HepG2 (cell line): ENCODE data around the gene BORCS5. TPM values are rescaled to one million over a fixed set of nuclear protein-coding genes. Genes with fewer than 3 reads are reported as not detected.

Source experiments
- ARNT ChIP-seq: fragments of 450-650 bp; IDR thresholded peaks from 2 replicates; pipeline ENCODE4 v1.6.1; 2017
- ATF7 ChIP-seq, 2 experiments: fragments of 450-650 bp in 1 of 2; sonication (generic) in 1 of 2; formaldehyde crosslinking in 1 of 2; IDR thresholded peaks; 2 replicates each; pipeline versions ENCODE4 v1.4.0 to v1.6.1; 2016 to 2020; ENCODE audit warnings: antibody characterized with exemption in 1 of 2, mild to moderate bottlenecking in 1 of 2, missing genetic modification reagents in 1 of 2
- FOXO1 ChIP-seq: sonication (generic); formaldehyde crosslinking; IDR thresholded peaks from 2 replicates; pipeline ENCODE4 v1.4.0; 2020; ENCODE audit warnings: missing genetic modification reagents
- GATAD2A ChIP-seq: IDR thresholded peaks from 2 replicates; pipeline ENCODE4 v1.6.1; 2016
- HNRNPL ChIP-seq: fragments of 200-400 bp; formaldehyde crosslinking; IDR thresholded peaks from 2 replicates; pipeline ENCODE4 v1.6.1; 2017; ENCODE audit warnings: mild to moderate bottlenecking, low read depth, low read length
- MTA3 ChIP-seq: sonication (generic); formaldehyde crosslinking; IDR thresholded peaks from 2 replicates; pipeline ENCODE4 v1.4.0; 2020; ENCODE audit warnings: missing genetic modification reagents
- NFE2L2 ChIP-seq: fragments of 150-350 bp; IDR thresholded peaks from 2 replicates; pipeline ENCODE4 v1.6.1; 2014; ENCODE audit warnings: low read length
- PTBP1 ChIP-seq: fragments of 200-400 bp; formaldehyde crosslinking; IDR thresholded peaks from 2 replicates; pipeline ENCODE4 v1.6.1; 2018; ENCODE audit warnings: low read length, low read depth; ENCODE audit not compliant: poor library complexity, severe bottlenecking
- RARG ChIP-seq: sonication (generic); formaldehyde crosslinking; IDR thresholded peaks from 2 replicates; pipeline ENCODE4 v1.4.0; 2020; ENCODE audit warnings: low read depth, mild to moderate bottlenecking, missing genetic modification reagents
- RBAK ChIP-seq: sonication (generic); formaldehyde crosslinking; IDR thresholded peaks from 2 replicates; pipeline ENCODE4 v1.5.1; 2020; ENCODE audit warnings: mild to moderate bottlenecking, missing genetic modification reagents
- REXO4 ChIP-seq: sonication (generic); formaldehyde crosslinking; IDR thresholded peaks from 2 replicates; pipeline ENCODE4 v1.8.0; 2022; ENCODE audit warnings: missing genetic modification reagents, mild to moderate bottlenecking, borderline replicate concordance
- SATB2 ChIP-seq: sonication (generic); formaldehyde crosslinking; IDR thresholded peaks from 2 replicates; pipeline ENCODE4 v1.5.0; 2020; ENCODE audit warnings: missing genetic modification reagents
- SKI ChIP-seq: fragments of 450-650 bp; IDR thresholded peaks from one replicate; pipeline ENCODE4 v1.6.1; 2018; ENCODE audit warnings: mild to moderate bottlenecking; ENCODE audit not compliant: partially characterized antibody
- U2AF2 ChIP-seq: fragments of 200-400 bp; formaldehyde crosslinking; IDR thresholded peaks from 2 replicates; pipeline ENCODE4 v1.6.1; 2017; ENCODE audit warnings: low read depth, mild to moderate bottlenecking, low read length
- ZIK1 ChIP-seq: sonication (generic); formaldehyde crosslinking; IDR thresholded peaks from 2 replicates; pipeline ENCODE4 v1.5.0; 2020; ENCODE audit warnings: mild to moderate bottlenecking, low read depth, missing genetic modification reagents, borderline replicate concordance
- ZNF329 ChIP-seq: sonication (generic); formaldehyde crosslinking; IDR thresholded peaks from 2 replicates; pipeline ENCODE4 v1.9.0; 2021; ENCODE audit warnings: low read depth, mild to moderate bottlenecking, missing genetic modification reagents
- ZNF441 ChIP-seq: sonication (generic); formaldehyde crosslinking; IDR thresholded peaks from 2 replicates; pipeline ENCODE4 v1.7.0; 2021; ENCODE audit warnings: missing genetic modification reagents, borderline replicate concordance
- ZNF562 ChIP-seq: sonication (generic); formaldehyde crosslinking; IDR thresholded peaks from 2 replicates; pipeline ENCODE4 v1.8.0; 2022; ENCODE audit warnings: missing genetic modification reagents, borderline replicate concordance
- polyA plus RNA-seq, 8 experiments: library from polyadenylated mRNA; depleted of rRNA in 3 of 8; stranded (reverse) in 7 of 8; unstranded in 1 of 8; fragments of >200 nt; fragmentation: Illumina TruSeq in 4 of 8; extraction: Trizol in 4 of 8; gene quantifications; 2 replicates each; pipeline versions ENCODE4 v1.2.1 to v1.2.3, GENCODE V29; 2011 to 2016; ENCODE audit warnings: low read depth in 4 of 8, missing spikeins in 1 of 8, mixed read lengths in 1 of 8; ENCODE audit not compliant: insufficient read depth in 1 of 8
- total RNA-seq, 5 experiments: library from RNA; depleted of rRNA; stranded (reverse); fragments of >200 nt; fragmentation: Illumina TruSeq; extraction: Trizol; gene quantifications; 2 replicates each; pipeline ENCODE4 v1.2.3, GENCODE V29; 2016; ENCODE audit warnings: low read depth in 1 of 5
- TF ChIP-seq, protein P1 (sequence below): sonication (generic); formaldehyde crosslinking; IDR thresholded peaks from 2 replicates; pipeline ENCODE4 v1.5.1; 2020; ENCODE audit warnings: mild to moderate bottlenecking, missing genetic modification reagents, borderline replicate concordance
- TF ChIP-seq, protein P2 (sequence below): sonication (generic); formaldehyde crosslinking; IDR thresholded peaks from 2 replicates; pipeline ENCODE4 v1.4.0; 2020; ENCODE audit warnings: missing genetic modification reagents

Gene BORCS5
- total and polyA plus RNA-seq, 2 of the 13 experiments (the other 11 are each of a cell fraction or from before 2014, with no cell fraction given), result 3.9 to 4.7 TPM

GRCh38 chr12:12403264-12404248 lies 46.7 kb downstream of the BORCS5 start (continued):
- TF ChIP-seq RARG (no peak), NFE2L2 (no peak), ZNF329 (CRISPR knock-in tag) (no peak), ARNT (no peak), ATF7 (IDR thresholded peaks at IDR 0.05) (peak; percentile 74), ATF7 (CRISPR knock-in tag; IDR thresholded peaks at IDR 0.05) (peak; percentile 87; the same call in 1 of the 2 replicates), GATAD2A (CRISPR knock-in tag) (peak; percentile 84), REXO4 (CRISPR knock-in tag) (no peak), PTBP1 (no peak), ZIK1 (CRISPR knock-in tag) (no peak), RBAK (CRISPR knock-in tag) (no peak), SKI (no peak), MTA3 (CRISPR knock-in tag) (no peak), SATB2 (CRISPR knock-in tag) (peak; percentile 64; the same call in 1 of the 2 replicates), HNRNPL (no peak), U2AF2 (no peak), ZNF562 (CRISPR knock-in tag) (no peak), FOXO1 (CRISPR knock-in tag) (peak; percentile 28; the same call in 1 of the 2 replicates), ZNF441 (CRISPR knock-in tag) (no peak)
- TF ChIP-seq, protein P1, sequence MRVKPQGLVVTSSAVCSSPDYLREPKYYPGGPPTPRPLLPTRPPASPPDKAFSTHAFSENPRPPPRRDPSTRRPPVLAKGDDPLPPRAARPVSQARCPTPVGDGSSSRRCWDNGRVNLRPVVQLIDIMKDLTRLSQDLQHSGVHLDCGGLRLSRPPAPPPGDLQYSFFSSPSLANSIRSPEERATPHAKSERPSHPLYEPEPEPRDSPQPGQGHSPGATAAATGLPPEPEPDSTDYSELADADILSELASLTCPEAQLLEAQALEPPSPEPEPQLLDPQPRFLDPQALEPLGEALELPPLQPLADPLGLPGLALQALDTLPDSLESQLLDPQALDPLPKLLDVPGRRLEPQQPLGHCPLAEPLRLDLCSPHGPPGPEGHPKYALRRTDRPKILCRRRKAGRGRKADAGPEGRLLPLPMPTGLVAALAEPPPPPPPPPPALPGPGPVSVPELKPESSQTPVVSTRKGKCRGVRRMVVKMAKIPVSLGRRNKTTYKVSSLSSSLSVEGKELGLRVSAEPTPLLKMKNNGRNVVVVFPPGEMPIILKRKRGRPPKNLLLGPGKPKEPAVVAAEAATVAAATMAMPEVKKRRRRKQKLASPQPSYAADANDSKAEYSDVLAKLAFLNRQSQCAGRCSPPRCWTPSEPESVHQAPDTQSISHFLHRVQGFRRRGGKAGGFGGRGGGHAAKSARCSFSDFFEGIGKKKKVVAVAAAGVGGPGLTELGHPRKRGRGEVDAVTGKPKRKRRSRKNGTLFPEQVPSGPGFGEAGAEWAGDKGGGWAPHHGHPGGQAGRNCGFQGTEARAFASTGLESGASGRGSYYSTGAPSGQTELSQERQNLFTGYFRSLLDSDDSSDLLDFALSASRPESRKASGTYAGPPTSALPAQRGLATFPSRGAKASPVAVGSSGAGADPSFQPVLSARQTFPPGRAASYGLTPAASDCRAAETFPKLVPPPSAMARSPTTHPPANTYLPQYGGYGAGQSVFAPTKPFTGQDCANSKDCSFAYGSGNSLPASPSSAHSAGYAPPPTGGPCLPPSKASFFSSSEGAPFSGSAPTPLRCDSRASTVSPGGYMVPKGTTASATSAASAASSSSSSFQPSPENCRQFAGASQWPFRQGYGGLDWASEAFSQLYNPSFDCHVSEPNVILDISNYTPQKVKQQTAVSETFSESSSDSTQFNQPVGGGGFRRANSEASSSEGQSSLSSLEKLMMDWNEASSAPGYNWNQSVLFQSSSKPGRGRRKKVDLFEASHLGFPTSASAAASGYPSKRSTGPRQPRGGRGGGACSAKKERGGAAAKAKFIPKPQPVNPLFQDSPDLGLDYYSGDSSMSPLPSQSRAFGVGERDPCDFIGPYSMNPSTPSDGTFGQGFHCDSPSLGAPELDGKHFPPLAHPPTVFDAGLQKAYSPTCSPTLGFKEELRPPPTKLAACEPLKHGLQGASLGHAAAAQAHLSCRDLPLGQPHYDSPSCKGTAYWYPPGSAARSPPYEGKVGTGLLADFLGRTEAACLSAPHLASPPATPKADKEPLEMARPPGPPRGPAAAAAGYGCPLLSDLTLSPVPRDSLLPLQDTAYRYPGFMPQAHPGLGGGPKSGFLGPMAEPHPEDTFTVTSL (CRISPR knock-in tag), result peak; percentile 72; the same call in 1 of the 2 replicates
- TF ChIP-seq, protein P2, sequence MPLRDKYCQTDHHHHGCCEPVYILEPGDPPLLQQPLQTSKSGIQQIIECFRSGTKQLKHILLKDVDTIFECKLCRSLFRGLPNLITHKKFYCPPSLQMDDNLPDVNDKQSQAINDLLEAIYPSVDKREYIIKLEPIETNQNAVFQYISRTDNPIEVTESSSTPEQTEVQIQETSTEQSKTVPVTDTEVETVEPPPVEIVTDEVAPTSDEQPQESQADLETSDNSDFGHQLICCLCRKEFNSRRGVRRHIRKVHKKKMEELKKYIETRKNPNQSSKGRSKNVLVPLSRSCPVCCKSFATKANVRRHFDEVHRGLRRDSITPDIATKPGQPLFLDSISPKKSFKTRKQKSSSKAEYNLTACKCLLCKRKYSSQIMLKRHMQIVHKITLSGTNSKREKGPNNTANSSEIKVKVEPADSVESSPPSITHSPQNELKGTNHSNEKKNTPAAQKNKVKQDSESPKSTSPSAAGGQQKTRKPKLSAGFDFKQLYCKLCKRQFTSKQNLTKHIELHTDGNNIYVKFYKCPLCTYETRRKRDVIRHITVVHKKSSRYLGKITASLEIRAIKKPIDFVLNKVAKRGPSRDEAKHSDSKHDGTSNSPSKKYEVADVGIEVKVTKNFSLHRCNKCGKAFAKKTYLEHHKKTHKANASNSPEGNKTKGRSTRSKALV (CRISPR knock-in tag), result 0 out of 2 replicates have a peak, but pooled peaks have one; percentile 27
